SU-DHL-6 (cell line): ENCODE data around the gene PHLDB2.

Experiments
- CTCF ChIP-seq: fragments of 200-600 bp; sonication (generic); IDR thresholded peaks from one replicate; pipeline ENCODE4 v1.5.1; 2017; ENCODE audit warnings: antibody characterized with exemption, mild to moderate bottlenecking, low read length, moderate library complexity; ENCODE audit not compliant: insufficient read depth, poor library complexity, severe bottlenecking
- EZH2phosphoT487 ChIP-seq: fragments of 200-600 bp; sonication (generic), shearing (Covaris generic); conservative IDR thresholded peaks from 2 replicates; pipeline ENCODE4 v1.6.1; 2018; ENCODE audit warnings: mild to moderate bottlenecking, antibody characterized with exemption, low read length, moderate library complexity, mixed read lengths

- TF ChIP-seq CTCF = no peak
- TF ChIP-seq EZH2phosphoT487 = no peak
These were observed 143.3 kb downstream of the PHLDB2 start for GRCh38 chr3:112002096-112002971.
